HL-60 (cell line): Measurements from ENCODE around the gene MAPK1.

Experiments used
- DNase-seq, 2 experiments: peaks; one replicate each; pipeline ENCODE4 v3.0.0-alpha.2; 2010 to 2020; ENCODE audit warnings: low read depth in 1 of 2, low spot score in 1 of 2
- H3K27ac ChIP-seq: fragments of 250-450 bp; sonication (Bioruptor Pico); replicated peaks from 2 replicates; pipeline ENCODE4 v1.5.1; 2020; ENCODE audit warnings: mild to moderate bottlenecking, moderate library complexity
- H3K27me3 ChIP-seq: fragments of 250-450 bp; sonication (Bioruptor Pico); 2 replicates; pipeline ENCODE4 v1.5.1; 2021; ENCODE audit warnings: mild to moderate bottlenecking, moderate library complexity; ENCODE audit not compliant: insufficient read depth, poor library complexity, severe bottlenecking
- H3K4me3 ChIP-seq: replicated peaks from 2 replicates; pipeline ENCODE4 v1.5.1; 2011; ENCODE audit warnings: mild to moderate bottlenecking, control low read depth, low read length; ENCODE audit not compliant: insufficient read depth
- GABPA ChIP-seq: IDR thresholded peaks from 2 replicates; pipeline ENCODE4 v1.6.1; 2012; ENCODE audit warnings: low read depth
- POLR2AphosphoS5 ChIP-seq: IDR thresholded peaks from 2 replicates; pipeline ENCODE4 v1.6.1; 2012; ENCODE audit warnings: low read depth
- SPI1 ChIP-seq: IDR thresholded peaks from 2 replicates; pipeline ENCODE4 v1.6.1; 2012; ENCODE audit warnings: low read depth, mild to moderate bottlenecking, borderline replicate concordance
- TF ChIP-seq, protein P1 (sequence below): IDR thresholded peaks from one replicate; pipeline ENCODE4 v1.5.1; 2011; ENCODE audit warnings: low read length, control low read depth, inconsistent platforms; ENCODE audit not compliant: insufficient read depth
- TF ChIP-seq, protein P2 (sequence below): IDR thresholded peaks from 2 replicates; pipeline ENCODE4 v1.6.1; 2012; ENCODE audit warnings: low read depth; ENCODE audit not compliant: insufficient replicate concordance

Gene MAPK1

DNA sequence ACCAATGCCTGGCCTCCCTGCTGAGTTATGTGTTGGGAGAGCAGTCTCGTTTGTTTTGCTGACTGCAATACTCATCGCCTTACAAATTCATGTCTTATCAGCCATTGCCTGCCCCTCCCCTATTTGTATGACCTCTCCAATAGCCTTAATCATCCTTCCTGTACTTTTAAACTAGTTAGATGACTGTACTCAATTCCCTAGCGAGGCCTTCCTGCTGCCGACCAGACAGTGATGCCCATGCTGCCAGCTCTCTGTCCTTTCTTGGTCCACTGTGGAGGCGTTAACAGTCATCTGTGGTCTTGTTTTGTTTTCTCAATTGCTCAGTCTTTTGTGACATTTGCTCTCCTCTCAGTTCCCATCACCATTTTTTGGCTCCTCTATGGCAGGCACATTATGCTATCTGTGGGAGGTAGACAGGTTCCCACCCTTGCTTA lies 111.6 kb downstream of the MAPK1 start:
- Histone ChIP-seq H3K4me3 (no peak overlapping the region), H3K27me3 (no peaks in the 10 kb centered on the region), H3K27ac (no peak overlapping the region)
- DNase-seq, result no peak
- TF ChIP-seq, protein P1, sequence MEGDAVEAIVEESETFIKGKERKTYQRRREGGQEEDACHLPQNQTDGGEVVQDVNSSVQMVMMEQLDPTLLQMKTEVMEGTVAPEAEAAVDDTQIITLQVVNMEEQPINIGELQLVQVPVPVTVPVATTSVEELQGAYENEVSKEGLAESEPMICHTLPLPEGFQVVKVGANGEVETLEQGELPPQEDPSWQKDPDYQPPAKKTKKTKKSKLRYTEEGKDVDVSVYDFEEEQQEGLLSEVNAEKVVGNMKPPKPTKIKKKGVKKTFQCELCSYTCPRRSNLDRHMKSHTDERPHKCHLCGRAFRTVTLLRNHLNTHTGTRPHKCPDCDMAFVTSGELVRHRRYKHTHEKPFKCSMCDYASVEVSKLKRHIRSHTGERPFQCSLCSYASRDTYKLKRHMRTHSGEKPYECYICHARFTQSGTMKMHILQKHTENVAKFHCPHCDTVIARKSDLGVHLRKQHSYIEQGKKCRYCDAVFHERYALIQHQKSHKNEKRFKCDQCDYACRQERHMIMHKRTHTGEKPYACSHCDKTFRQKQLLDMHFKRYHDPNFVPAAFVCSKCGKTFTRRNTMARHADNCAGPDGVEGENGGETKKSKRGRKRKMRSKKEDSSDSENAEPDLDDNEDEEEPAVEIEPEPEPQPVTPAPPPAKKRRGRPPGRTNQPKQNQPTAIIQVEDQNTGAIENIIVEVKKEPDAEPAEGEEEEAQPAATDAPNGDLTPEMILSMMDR, result no peak
- no peak for TF ChIP-seq GABPA
- no peak for TF ChIP-seq SPI1
- TF ChIP-seq, protein P2, sequence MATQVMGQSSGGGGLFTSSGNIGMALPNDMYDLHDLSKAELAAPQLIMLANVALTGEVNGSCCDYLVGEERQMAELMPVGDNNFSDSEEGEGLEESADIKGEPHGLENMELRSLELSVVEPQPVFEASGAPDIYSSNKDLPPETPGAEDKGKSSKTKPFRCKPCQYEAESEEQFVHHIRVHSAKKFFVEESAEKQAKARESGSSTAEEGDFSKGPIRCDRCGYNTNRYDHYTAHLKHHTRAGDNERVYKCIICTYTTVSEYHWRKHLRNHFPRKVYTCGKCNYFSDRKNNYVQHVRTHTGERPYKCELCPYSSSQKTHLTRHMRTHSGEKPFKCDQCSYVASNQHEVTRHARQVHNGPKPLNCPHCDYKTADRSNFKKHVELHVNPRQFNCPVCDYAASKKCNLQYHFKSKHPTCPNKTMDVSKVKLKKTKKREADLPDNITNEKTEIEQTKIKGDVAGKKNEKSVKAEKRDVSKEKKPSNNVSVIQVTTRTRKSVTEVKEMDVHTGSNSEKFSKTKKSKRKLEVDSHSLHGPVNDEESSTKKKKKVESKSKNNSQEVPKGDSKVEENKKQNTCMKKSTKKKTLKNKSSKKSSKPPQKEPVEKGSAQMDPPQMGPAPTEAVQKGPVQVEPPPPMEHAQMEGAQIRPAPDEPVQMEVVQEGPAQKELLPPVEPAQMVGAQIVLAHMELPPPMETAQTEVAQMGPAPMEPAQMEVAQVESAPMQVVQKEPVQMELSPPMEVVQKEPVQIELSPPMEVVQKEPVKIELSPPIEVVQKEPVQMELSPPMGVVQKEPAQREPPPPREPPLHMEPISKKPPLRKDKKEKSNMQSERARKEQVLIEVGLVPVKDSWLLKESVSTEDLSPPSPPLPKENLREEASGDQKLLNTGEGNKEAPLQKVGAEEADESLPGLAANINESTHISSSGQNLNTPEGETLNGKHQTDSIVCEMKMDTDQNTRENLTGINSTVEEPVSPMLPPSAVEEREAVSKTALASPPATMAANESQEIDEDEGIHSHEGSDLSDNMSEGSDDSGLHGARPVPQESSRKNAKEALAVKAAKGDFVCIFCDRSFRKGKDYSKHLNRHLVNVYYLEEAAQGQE, result no peak
- TF ChIP-seq POLR2AphosphoS5, result no peak

DNA sequence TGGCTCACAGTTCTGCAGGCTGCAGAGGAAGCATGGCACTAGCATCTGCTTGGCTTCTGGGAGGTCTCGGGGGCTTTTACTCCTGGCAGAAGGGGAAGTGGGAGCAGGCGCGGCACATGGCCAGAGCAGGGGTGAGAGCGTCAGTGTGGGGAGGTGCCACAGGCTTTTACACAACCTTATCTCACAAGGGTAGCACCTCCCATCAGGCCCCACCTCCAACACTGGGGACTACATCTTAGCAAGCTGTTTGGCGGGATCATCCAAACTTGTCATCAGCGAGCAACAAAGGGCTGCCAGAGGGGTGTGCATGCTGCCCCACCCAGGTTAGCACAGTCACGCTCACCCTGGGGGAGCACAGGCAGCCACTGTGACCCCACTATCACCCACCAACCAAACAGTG lies 112.9 kb downstream of the MAPK1 start:
- peak; percentile 77 to 89 for DNase-seq

DNA sequence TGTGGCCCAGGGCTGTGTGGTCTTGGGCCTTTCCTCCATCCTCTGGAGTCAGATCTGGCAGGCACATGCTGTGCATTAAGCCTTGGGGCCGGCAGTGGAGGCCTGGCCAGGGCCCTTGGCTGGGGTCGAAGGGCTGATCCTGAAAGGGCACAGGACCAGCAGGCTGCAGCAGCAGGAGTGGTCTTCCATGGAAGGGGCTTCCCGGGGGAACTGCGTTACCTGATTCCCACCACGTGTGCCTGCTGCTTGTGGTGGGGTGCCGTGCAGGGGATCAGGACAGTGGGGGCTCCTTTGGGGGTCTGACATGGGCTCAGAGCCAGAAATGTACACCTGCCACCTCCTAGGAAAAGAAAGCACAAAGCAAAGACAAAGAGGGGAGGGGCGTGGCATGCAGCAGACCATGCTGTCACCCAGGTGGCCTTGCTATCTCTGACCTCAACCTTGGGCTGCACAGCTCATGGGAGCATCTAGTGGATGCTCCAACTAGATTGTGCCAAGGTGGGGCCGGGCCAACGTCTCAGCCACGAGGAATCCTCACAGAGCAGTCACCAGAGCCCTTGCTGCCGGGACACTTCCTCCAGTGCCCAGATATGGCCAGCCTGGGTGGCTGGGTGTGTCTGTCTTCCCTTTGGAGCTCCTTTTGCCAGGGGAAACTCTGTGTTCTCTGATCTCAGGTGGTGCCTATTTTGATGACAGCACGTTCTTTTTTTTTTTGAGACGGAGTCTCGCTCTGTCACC lies 113.9 kb downstream of the MAPK1 start:
- Histone ChIP-seq H3K4me3 (no peak overlapping the region), H3K27ac (no peak overlapping the region), H3K27me3 (no peaks in the 10 kb centered on the region)
- TF ChIP-seq, protein P2, result no peak
- TF ChIP-seq SPI1 (no peak), GABPA (no peak), POLR2AphosphoS5 (no peak)
- TF ChIP-seq, protein P1, result no peak
- DNase-seq, result no peak

More for the DNA sequence above, 112.9 kb downstream of the MAPK1 start:
- Histone ChIP-seq H3K4me3 (no peak overlapping the region), H3K27me3 (no peaks in the 10 kb centered on the region), H3K27ac (peak overlapping the region; percentile 23; the same call in 1 of the 2 replicates)
- TF ChIP-seq, protein P1, result no peak
- TF ChIP-seq SPI1, result peak; percentile 93
